ENCODE data around the gene WDR81.
A peak's percentile ranks its signal among the peaks of the same experiment; 100 is the strongest.

WDR81 gene

GRCh38 chr17:1726626-1727257, 2.2 kb downstream of the WDR81 start:
- no peak overlapping the region for H3K9ac ChIP-seq (ENCODE audit: low read length)
- H2AFZ ChIP-seq (ENCODE audit: low read depth, low read length): no peak overlapping the region
- H3K27ac ChIP-seq (ENCODE audit: low read length): peak overlapping the region; percentile 21; the same call in 1 of the 2 replicates
- H3K36me3 ChIP-seq (replicated peaks; ENCODE audit: low read depth, low read length): peaks cover 21% of the 10 kb centered on the region
- peak overlapping the region; percentile 83 for H3K4me2 ChIP-seq (ENCODE audit: low read length)
- peaks cover 40% of the 10 kb centered on the region for H3K4me1 ChIP-seq (ENCODE audit: low read length)
- H3K27me3 ChIP-seq (ENCODE audit: low read depth, low read length): no peaks in the 10 kb centered on the region
- no peaks in the 10 kb centered on the region for H3K9me3 ChIP-seq (ENCODE audit: insufficient read depth, low read length)
- H3K79me2 ChIP-seq (ENCODE audit: low read length): peaks cover 35% of the 10 kb centered on the region
- no peak for TF ChIP-seq CTCF (IDR thresholded peaks at IDR 0.05; ENCODE audit: low read depth, low read length)
- TF ChIP-seq EZH2phosphoT487 (IDR thresholded peaks at IDR 0.05; ENCODE audit: low read depth): no peak
- H4K20me1 ChIP-seq (ENCODE audit: insufficient read depth, low read length): no peaks in the 10 kb centered on the region
- H3K4me3 ChIP-seq (ENCODE audit: low read length): peak overlapping the region; percentile 81; the same call in 1 of the 2 replicates

GRCh38 chr17:1727258-1727789, 2.8 kb downstream of the WDR81 start:
- TF ChIP-seq CTCF (IDR thresholded peaks at IDR 0.05; ENCODE audit: low read depth, low read length) (no peak), EZH2phosphoT487 (IDR thresholded peaks at IDR 0.05; ENCODE audit: low read depth) (no peak)
- Histone ChIP-seq H4K20me1 (ENCODE audit: insufficient read depth, low read length) (no peaks in the 10 kb centered on the region), H3K27ac (ENCODE audit: low read length) (no peak overlapping the region), H3K4me2 (ENCODE audit: low read length) (peak overlapping the region; percentile 83; the same call in 1 of the 2 replicates), H2AFZ (ENCODE audit: low read depth, low read length) (no peak overlapping the region), H3K79me2 (ENCODE audit: low read length) (peaks cover 35% of the 10 kb centered on the region), H3K27me3 (ENCODE audit: low read depth, low read length) (no peaks in the 10 kb centered on the region), H3K4me1 (ENCODE audit: low read length) (peaks cover 36% of the 10 kb centered on the region), H3K9me3 (ENCODE audit: insufficient read depth, low read length) (no peaks in the 10 kb centered on the region), H3K4me3 (ENCODE audit: low read length) (no peak overlapping the region), H3K36me3 (replicated peaks; ENCODE audit: low read depth, low read length) (peaks cover 21% of the 10 kb centered on the region), H3K9ac (ENCODE audit: low read length) (no peak overlapping the region)

- Histone ChIP-seq H4K20me1 (ENCODE audit: insufficient read depth, low read length) (no peaks in the 10 kb centered on the region), H3K4me2 (ENCODE audit: low read length) (no peak overlapping the region), H3K36me3 (replicated peaks; ENCODE audit: low read depth, low read length) (peaks cover 21% of the 10 kb centered on the region), H3K4me3 (ENCODE audit: low read length) (no peak overlapping the region), H3K79me2 (ENCODE audit: low read length) (peaks cover 35% of the 10 kb centered on the region), H3K4me1 (ENCODE audit: low read length) (peaks cover 30% of the 10 kb centered on the region), H3K27me3 (ENCODE audit: low read depth, low read length) (no peaks in the 10 kb centered on the region), H3K9ac (ENCODE audit: low read length) (no peak overlapping the region), H2AFZ (ENCODE audit: low read depth, low read length) (no peak overlapping the region), H3K27ac (ENCODE audit: low read length) (no peak overlapping the region), H3K9me3 (ENCODE audit: insufficient read depth, low read length) (no peaks in the 10 kb centered on the region)
- TF ChIP-seq EZH2phosphoT487 (IDR thresholded peaks at IDR 0.05; ENCODE audit: low read depth) (no peak), CTCF (IDR thresholded peaks at IDR 0.05; ENCODE audit: low read depth, low read length) (no peak)
Observed at GRCh38 chr17:1727876-1728630, 3.5 kb downstream of the WDR81 start.

GRCh38 chr17:1729966-1730325, 5.4 kb downstream of the WDR81 start:
- peaks cover 21% of the 10 kb centered on the region for H3K4me1 ChIP-seq (ENCODE audit: low read length)
- H3K27ac ChIP-seq (ENCODE audit: low read length): no peak overlapping the region
- peaks cover 34% of the 10 kb centered on the region for H3K79me2 ChIP-seq (ENCODE audit: low read length)
- H3K36me3 ChIP-seq (replicated peaks; ENCODE audit: low read depth, low read length): peaks cover 21% of the 10 kb centered on the region
- H3K27me3 ChIP-seq (ENCODE audit: low read depth, low read length): no peaks in the 10 kb centered on the region
- H4K20me1 ChIP-seq (ENCODE audit: insufficient read depth, low read length): no peaks in the 10 kb centered on the region
- TF ChIP-seq EZH2phosphoT487 (IDR thresholded peaks at IDR 0.05; ENCODE audit: low read depth) (no peak), CTCF (IDR thresholded peaks at IDR 0.05; ENCODE audit: low read depth, low read length) (no peak)
- H3K4me3 ChIP-seq (ENCODE audit: low read length): no peak overlapping the region
- no peak overlapping the region for H3K4me2 ChIP-seq (ENCODE audit: low read length)
- H3K9ac ChIP-seq (ENCODE audit: low read length): no peak overlapping the region
- no peak overlapping the region for H2AFZ ChIP-seq (ENCODE audit: low read depth, low read length)
- no peaks in the 10 kb centered on the region for H3K9me3 ChIP-seq (ENCODE audit: insufficient read depth, low read length)

Data from OCI-LY3 (cell line).